Tibial nerve (tissue), 4 donors: ENCODE results near the gene TTC39A.

ENCODE experiments used
- CTCF ChIP-seq, 5 experiments: fragments of 200-600 bp in 3 of 5; fragments of 450-650 bp in 2 of 5; sonication (generic) in 3 of 5; IDR thresholded peaks; one replicate each; pipeline ENCODE4 v1.5.1; 2016 to 2019; ENCODE audit warnings: antibody characterized with exemption in 5 of 5, mild to moderate bottlenecking in 3 of 5, moderate library complexity in 2 of 5
- EP300 ChIP-seq, 2 donors: sonication (generic); formaldehyde crosslinking; IDR thresholded peaks; one replicate each; pipeline ENCODE4 v1.6.1; 2017; ENCODE audit warnings: antibody characterized with exemption in 2 of 2, mild to moderate bottlenecking in 1 of 2
- POLR2A ChIP-seq, 2 donors: fragments of 450-650 bp; IDR thresholded peaks; one replicate each; pipeline ENCODE4 v1.6.1; 2017; ENCODE audit warnings: antibody characterized with exemption in 2 of 2, mild to moderate bottlenecking in 2 of 2, moderate library complexity in 2 of 2

- TF ChIP-seq POLR2A (IDR thresholded peaks at IDR 0.05): no peak
- TF ChIP-seq CTCF (IDR thresholded peaks at IDR 0.05): no peak
- no peak for TF ChIP-seq EP300 (IDR thresholded peaks at IDR 0.05)
Measured at GRCh38 chr1:51336711-51337110, 6.3 kb upstream of the TTC39A start.
